Lower lobe of right lung (tissue), 2 donors: ENCODE measurements around the gene CLEC2B. TPM values are rescaled to one million over a fixed set of nuclear protein-coding genes. Genes with fewer than 3 reads are reported as not detected.

ENCODE experiments used
- ATAC-seq, 2 donors: fragments of 200-7000 bp; cut with Tn5 transposase; one replicate each; pipeline ENCODE4 v1.9.1; 2020 to 2022; ENCODE audit warnings: mild to moderate bottlenecking in 2 of 2, moderate library complexity in 2 of 2
- DNase-seq: peaks from one replicate; pipeline ENCODE4 v3.0.0-alpha.2; 2020
- H3K27ac ChIP-seq: fragments of 200-600 bp; one replicate; pipeline ENCODE4 v1.8.0; 2022
- H3K27me3 ChIP-seq: fragments of 200-600 bp; one replicate; pipeline ENCODE4 v1.8.0; 2022; ENCODE audit warnings: low read depth
- H3K36me3 ChIP-seq: fragments of 200-600 bp; one replicate; pipeline ENCODE4 v1.8.0; 2022; ENCODE audit warnings: mild to moderate bottlenecking
- H3K4me1 ChIP-seq: fragments of 200-600 bp; one replicate; pipeline ENCODE4 v1.8.0; 2022
- H3K4me3 ChIP-seq: fragments of 200-600 bp; one replicate; pipeline ENCODE4 v1.8.0; 2022; ENCODE audit warnings: mild to moderate bottlenecking
- H3K9me3 ChIP-seq: fragments of 200-600 bp; one replicate; pipeline ENCODE4 v1.8.0; 2022
- intact Hi-C: fragments of 100-400 bp; cut with DNase I; formaldehyde crosslinking; loops from one replicate; pipeline ENCODE4 v1.11.0; 2022
- total RNA-seq: library from RNA; stranded (reverse); fragmentation: NEBNext Ultra II Directional; extraction: Animal tissue kit (Norgen Biotek cat#: 25700); gene quantifications from one replicate; pipeline ENCODE4 v1.2.1, GENCODE V29; 2021
- TF ChIP-seq, protein P1 (sequence below): fragments of 200-600 bp; IDR thresholded peaks from one replicate; pipeline ENCODE4 v1.8.0; 2022; ENCODE audit warnings: antibody characterized with exemption, mild to moderate bottlenecking
- donor health status: DM: no; HTN: yes; CAD: no; lungs with severe emphysema.

CLEC2B gene
- total RNA-seq, 1 donor from 2014 or later, result 24.8 TPM

DNA sequence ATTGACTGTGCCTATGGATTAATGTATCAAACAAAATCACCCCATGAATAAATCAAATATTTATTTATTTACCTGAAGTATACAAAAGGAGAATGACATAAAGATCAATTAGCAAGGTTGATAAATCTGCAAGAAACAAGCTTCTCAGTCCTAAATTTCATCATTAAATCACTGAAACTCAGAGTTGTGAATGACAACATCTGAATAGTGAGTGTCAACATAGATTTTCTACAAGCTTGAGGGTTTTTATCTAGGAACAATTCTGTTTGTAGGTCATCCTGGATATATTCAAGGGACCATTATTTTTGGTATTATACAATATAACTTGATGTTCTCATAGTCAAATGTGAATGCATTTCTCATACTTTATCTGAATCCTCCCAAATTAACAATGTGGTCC, 59.3 kb downstream of the CLEC2B start:
- no peak overlapping the region for H3K4me3 ChIP-seq
- TF ChIP-seq, protein P1, sequence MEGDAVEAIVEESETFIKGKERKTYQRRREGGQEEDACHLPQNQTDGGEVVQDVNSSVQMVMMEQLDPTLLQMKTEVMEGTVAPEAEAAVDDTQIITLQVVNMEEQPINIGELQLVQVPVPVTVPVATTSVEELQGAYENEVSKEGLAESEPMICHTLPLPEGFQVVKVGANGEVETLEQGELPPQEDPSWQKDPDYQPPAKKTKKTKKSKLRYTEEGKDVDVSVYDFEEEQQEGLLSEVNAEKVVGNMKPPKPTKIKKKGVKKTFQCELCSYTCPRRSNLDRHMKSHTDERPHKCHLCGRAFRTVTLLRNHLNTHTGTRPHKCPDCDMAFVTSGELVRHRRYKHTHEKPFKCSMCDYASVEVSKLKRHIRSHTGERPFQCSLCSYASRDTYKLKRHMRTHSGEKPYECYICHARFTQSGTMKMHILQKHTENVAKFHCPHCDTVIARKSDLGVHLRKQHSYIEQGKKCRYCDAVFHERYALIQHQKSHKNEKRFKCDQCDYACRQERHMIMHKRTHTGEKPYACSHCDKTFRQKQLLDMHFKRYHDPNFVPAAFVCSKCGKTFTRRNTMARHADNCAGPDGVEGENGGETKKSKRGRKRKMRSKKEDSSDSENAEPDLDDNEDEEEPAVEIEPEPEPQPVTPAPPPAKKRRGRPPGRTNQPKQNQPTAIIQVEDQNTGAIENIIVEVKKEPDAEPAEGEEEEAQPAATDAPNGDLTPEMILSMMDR, result no peak
- peaks cover 10% of the 10 kb centered on the region for H3K27me3 ChIP-seq
- H3K9me3 ChIP-seq, result no peaks in the 10 kb centered on the region
- intact Hi-C loops, result no loop called here
- no peak overlapping the region for H3K27ac ChIP-seq
- no peaks in the 10 kb centered on the region for H3K36me3 ChIP-seq
- peaks cover 11% of the 10 kb centered on the region for H3K4me1 ChIP-seq
- ATAC-seq (no peak), DNase-seq (no peak)

DNA sequence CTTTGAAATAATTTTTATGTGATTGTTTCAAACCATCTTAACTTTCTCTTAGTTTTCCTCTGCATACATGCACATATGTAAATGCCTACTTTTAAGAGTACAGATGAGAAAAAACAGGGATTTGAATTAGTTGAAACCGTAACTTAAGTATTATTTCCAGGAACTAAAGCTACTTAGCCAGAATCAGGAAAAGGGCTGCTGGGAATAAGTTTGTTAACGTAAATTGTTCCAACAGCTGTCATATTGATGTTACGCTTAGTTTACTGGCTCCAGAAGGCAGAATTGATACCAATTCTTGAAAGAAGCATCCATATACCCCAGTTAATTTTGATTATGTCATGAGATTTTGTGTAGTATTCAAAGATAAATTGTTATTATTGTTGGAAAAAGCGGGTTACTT, 59.8 kb downstream of the CLEC2B start:
- ATAC-seq (no peak), DNase-seq (no peak)
- H3K27ac ChIP-seq, result no peak overlapping the region
- H3K4me3 ChIP-seq, result no peak overlapping the region
- TF ChIP-seq, protein P1, result no peak
- no peaks in the 10 kb centered on the region for H3K9me3 ChIP-seq
- peaks cover 10% of the 10 kb centered on the region for H3K27me3 ChIP-seq
- no peaks in the 10 kb centered on the region for H3K36me3 ChIP-seq
- intact Hi-C loops, result no loop called here
- peaks cover 10% of the 10 kb centered on the region for H3K4me1 ChIP-seq

DNA sequence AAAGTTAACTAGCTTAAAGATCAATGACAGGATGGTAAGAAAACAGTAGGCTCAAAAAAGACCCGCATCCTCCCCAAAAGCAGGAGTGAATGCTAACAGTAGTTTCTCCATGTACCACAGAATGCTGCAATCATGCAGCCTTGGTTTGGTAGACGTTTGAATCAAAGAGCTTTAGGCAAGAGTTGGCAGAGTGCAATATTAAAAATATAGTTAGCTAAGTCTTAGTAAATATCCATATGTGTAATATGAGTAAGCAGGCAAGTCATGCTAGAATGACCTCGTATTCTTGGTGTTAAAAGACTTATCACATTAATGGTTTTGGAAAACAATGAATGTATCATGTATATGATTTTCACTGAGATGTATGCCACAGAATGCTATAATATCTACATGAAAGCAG, 60.6 kb downstream of the CLEC2B start:
- Histone ChIP-seq H3K36me3 (no peaks in the 10 kb centered on the region), H3K27me3 (peaks cover 5% of the 10 kb centered on the region), H3K4me1 (peaks cover 1% of the 10 kb centered on the region), H3K27ac (no peak overlapping the region), H3K4me3 (no peak overlapping the region), H3K9me3 (no peaks in the 10 kb centered on the region)
- ATAC-seq, result no peak
- DNase-seq, result no peak
- TF ChIP-seq, protein P1, result no peak
- intact Hi-C loops, result no loop called here

DNA sequence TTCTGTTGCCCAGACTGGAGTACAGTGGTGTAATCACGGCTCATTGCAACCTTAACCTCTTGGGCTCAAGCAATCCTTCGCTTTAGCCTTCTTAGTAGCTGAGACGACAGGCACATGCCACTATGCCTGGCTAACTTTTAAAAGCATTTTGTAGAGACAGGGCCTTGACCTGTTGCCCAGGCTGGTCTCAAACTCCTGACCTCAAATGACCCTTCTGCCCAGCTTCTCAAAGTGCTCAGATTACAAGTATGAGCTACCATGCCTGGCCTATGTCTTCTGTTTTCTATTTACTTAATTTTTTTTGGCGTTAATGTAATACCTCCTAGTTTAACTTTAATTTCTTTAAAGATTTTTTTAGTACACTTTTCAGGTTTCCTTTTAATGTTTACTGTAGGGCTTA, 62.4 kb downstream of the CLEC2B start:
- H3K4me1 ChIP-seq, result no peaks in the 10 kb centered on the region
- intact Hi-C loops, result no loop called here
- H3K27ac ChIP-seq, result no peak overlapping the region
- no peak overlapping the region for H3K4me3 ChIP-seq
- no peaks in the 10 kb centered on the region for H3K36me3 ChIP-seq
- no peaks in the 10 kb centered on the region for H3K27me3 ChIP-seq
- no peaks in the 10 kb centered on the region for H3K9me3 ChIP-seq
- no peak for ATAC-seq
- TF ChIP-seq, protein P1, result no peak
- no peak for DNase-seq

DNA sequence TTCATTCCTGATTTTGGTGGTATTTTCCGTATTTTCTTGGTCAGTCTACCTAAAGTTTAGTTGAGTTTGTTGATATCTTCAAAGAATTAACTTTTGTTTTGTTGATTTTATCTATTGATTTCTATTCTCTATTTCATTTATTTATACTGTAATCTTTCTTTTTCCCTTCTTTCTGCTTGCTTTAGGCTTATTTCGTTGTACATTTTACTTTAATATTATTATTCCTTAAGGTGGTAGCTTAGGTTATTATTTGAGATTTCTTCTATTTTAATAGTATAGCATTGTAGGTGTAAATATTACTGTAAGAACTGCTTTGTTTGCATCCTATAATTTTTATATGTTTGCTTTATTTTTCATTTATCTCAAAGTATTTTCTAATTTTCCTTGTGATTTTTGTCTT, 63.3 kb downstream of the CLEC2B start:
- no peaks in the 10 kb centered on the region for H3K9me3 ChIP-seq
- TF ChIP-seq, protein P1, result no peak
- DNase-seq (no peak), ATAC-seq (no peak)
- no peaks in the 10 kb centered on the region for H3K4me1 ChIP-seq
- no peak overlapping the region for H3K4me3 ChIP-seq
- H3K36me3 ChIP-seq, result no peaks in the 10 kb centered on the region
- H3K27me3 ChIP-seq, result no peaks in the 10 kb centered on the region
- intact Hi-C loops, result no loop called here
- no peak overlapping the region for H3K27ac ChIP-seq

Other genes starting within 250 kb of the CLEC2B start
- gene CLEC2D, start 199.6 kb downstream of the CLEC2B start, total RNA-seq, result 13.9 TPM
- 1.7 TPM for gene CLECL1, start 136.3 kb downstream of the CLEC2B start, total RNA-seq
- 11.4 TPM for gene CD69, start 108.5 kb downstream of the CLEC2B start, total RNA-seq
- 4.1 TPM for gene KLRF1, start 41.9 kb downstream of the CLEC2B start, total RNA-seq
- gene KLRF2, start 12.1 kb upstream of the CLEC2B start, total RNA-seq, result not detected
- not detected for gene CLEC2A, start 63.0 kb upstream of the CLEC2B start, total RNA-seq
- 88.3 TPM for gene CLEC12A, start 102.1 kb upstream of the CLEC2B start, total RNA-seq
- gene CLEC1B, start 129.8 kb upstream of the CLEC2B start, total RNA-seq, result 0.95 TPM
- gene CLEC12B, start 141.3 kb upstream of the CLEC2B start, total RNA-seq, result 1.7 TPM
- 0.30 TPM for gene CLEC9A, start 161.3 kb upstream of the CLEC2B start, total RNA-seq
- 9.7 TPM for gene CLEC1A, start 229.6 kb upstream of the CLEC2B start, total RNA-seq